HG03575 (cell line): ENCODE data around the gene CYP2C8.

Experiments
- ATAC-seq: cut with Tn5 transposase; IDR thresholded peaks from one replicate; pipeline ENCODE4 v1.9.1; 2021; ENCODE audit not compliant: unreplicated experiment, insufficient number of reproducible peaks, low FRiP score; ENCODE audit errors: extremely low read depth

The CYP2C8 gene

GRCh38 chr10:94991243-94991888 lies 77.9 kb downstream of the CYP2C8 start:
- ATAC-seq: no peak

DNA sequence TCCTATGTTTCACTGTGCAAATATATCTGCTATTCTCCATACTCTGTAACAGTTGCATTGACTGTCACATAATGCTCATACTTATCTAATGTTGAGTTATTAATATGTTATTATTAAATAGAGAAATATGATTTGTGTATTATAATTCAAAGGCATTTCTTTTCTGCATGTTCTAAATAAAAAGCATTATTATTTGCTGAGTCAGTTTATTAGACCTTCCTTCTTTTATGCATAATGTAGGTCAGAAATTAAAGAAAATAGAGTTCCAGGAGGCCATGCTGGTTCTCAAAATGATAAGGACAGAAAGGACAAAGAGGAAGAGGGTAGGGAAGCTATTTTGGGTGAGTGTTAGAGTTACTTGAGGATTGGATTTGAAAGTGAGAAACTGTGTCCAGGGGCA lies 80.1 kb downstream of the CYP2C8 start:
- no peak for ATAC-seq
